Measurements from ENCODE around the gene DENND5A.
"Not testable (repeated sequence)": the region's sequence is repeated elsewhere in the genome, so short reads cannot be mapped to it uniquely, and the experiment has no call there.

Gene DENND5A

GRCh38 chr11:9210224-9210921, 54.8 kb downstream of the DENND5A start:
- DNase-seq, result no peak

GRCh38 chr11:9209604-9210003, 55.5 kb downstream of the DENND5A start:
- DNase-seq, result not testable (repeated sequence)

- DNase-seq, result no peak
Observed at GRCh38 chr11:9208726-9209501, 56.2 kb downstream of the DENND5A start.

GRCh38 chr11:9207229-9207628, 57.9 kb downstream of the DENND5A start:
- DNase-seq, result no peak

GRCh38 chr11:9206496-9206895, 58.7 kb downstream of the DENND5A start:
- no peak for DNase-seq

- DNase-seq, result no peak
Observed at GRCh38 chr11:9203691-9204311, 61.3 kb downstream of the DENND5A start.

- DNase-seq, result no peak
Observed at GRCh38 chr11:9201372-9202162, 63.6 kb downstream of the DENND5A start.

- no peak for DNase-seq
Observed at GRCh38 chr11:9200471-9200870, 64.7 kb downstream of the DENND5A start.

GRCh38 chr11:9193316-9193715, 71.8 kb downstream of the DENND5A start:
- DNase-seq, result no peak

- no peak for DNase-seq
Observed at GRCh38 chr11:9192561-9192960, 72.6 kb downstream of the DENND5A start.

GRCh38 chr11:9190326-9191016, 74.7 kb downstream of the DENND5A start:
- DNase-seq, result not testable (repeated sequence)

GRCh38 chr11:9188860-9189259, 76.3 kb downstream of the DENND5A start:
- not testable (repeated sequence) for DNase-seq

GRCh38 chr11:9187616-9188015, 77.5 kb downstream of the DENND5A start:
- no peak for DNase-seq

- DNase-seq, result no peak
Observed at GRCh38 chr11:9184516-9184915, 80.6 kb downstream of the DENND5A start.

GRCh38 chr11:9182180-9182871, 82.8 kb downstream of the DENND5A start:
- no peak for DNase-seq

GRCh38 chr11:9180784-9181183, 84.4 kb downstream of the DENND5A start:
- DNase-seq, result no peak

GRCh38 chr11:9179141-9179540, 86.0 kb downstream of the DENND5A start:
- DNase-seq, result no peak

GRCh38 chr11:9178716-9179115, 86.4 kb downstream of the DENND5A start:
- DNase-seq, result no peak

- no peak for DNase-seq
Observed at GRCh38 chr11:9177438-9178091, 87.6 kb downstream of the DENND5A start.

- DNase-seq, result no peak
Observed at GRCh38 chr11:9176550-9176949, 88.6 kb downstream of the DENND5A start.

- no peak for DNase-seq
Observed at GRCh38 chr11:9176136-9176535, 89.0 kb downstream of the DENND5A start.

Data from stimulated activated CD4-positive, alpha-beta T cell treated with anti-CD3 and anti-CD28 coated beads, Interleukin-4, amount 100 ng/mL, for 4 hours (primary cell).